GM19467 (cell line): Measurements from ENCODE around the gene PLA2G5.

Source experiments
- ATAC-seq: cut with Tn5 transposase; IDR thresholded peaks from one replicate; pipeline ENCODE4 v1.9.1; 2021; ENCODE audit warnings: mild to moderate bottlenecking, moderate library complexity; ENCODE audit not compliant: unreplicated experiment

Gene PLA2G5

GRCh38 chr1:20089328-20090077, 19.5 kb downstream of the PLA2G5 start:
- no peak for ATAC-seq

- no peak for ATAC-seq
These were observed 20.1 kb downstream of the PLA2G5 start for GRCh38 chr1:20090119-20090518.

- no peak for ATAC-seq
These were observed 20.6 kb downstream of the PLA2G5 start for GRCh38 chr1:20090641-20091040.

- ATAC-seq = no peak
These were observed 23.3 kb downstream of the PLA2G5 start for GRCh38 chr1:20093303-20093702.

- ATAC-seq = no peak
These were observed 24.0 kb downstream of the PLA2G5 start for GRCh38 chr1:20093940-20094391.

- ATAC-seq = no peak
These were observed 25.8 kb downstream of the PLA2G5 start for GRCh38 chr1:20095564-20096434.

- ATAC-seq = no peak
These were observed 26.9 kb downstream of the PLA2G5 start for GRCh38 chr1:20096840-20097447.

GRCh38 chr1:20099533-20099932, 29.5 kb downstream of the PLA2G5 start:
- ATAC-seq = no peak

- ATAC-seq = no peak
These were observed 30.8 kb downstream of the PLA2G5 start for GRCh38 chr1:20100632-20101355.

GRCh38 chr1:20102875-20103274, 32.9 kb downstream of the PLA2G5 start:
- no peak for ATAC-seq

- ATAC-seq = no peak
These were observed 35.9 kb downstream of the PLA2G5 start for GRCh38 chr1:20105856-20106255.

- ATAC-seq = no peak
These were observed 37.4 kb downstream of the PLA2G5 start for GRCh38 chr1:20107351-20107750.

- ATAC-seq = no peak
These were observed 37.8 kb downstream of the PLA2G5 start for GRCh38 chr1:20107796-20108195.

GRCh38 chr1:20108366-20109123, 38.6 kb downstream of the PLA2G5 start:
- ATAC-seq = no peak

GRCh38 chr1:20109223-20109856, 39.3 kb downstream of the PLA2G5 start:
- ATAC-seq = no peak

GRCh38 chr1:20110679-20111078, 40.7 kb downstream of the PLA2G5 start:
- ATAC-seq = no peak

GRCh38 chr1:20111452-20111851, 41.5 kb downstream of the PLA2G5 start:
- ATAC-seq = no peak

- no peak for ATAC-seq
These were observed 42.4 kb downstream of the PLA2G5 start for GRCh38 chr1:20112279-20113000.

GRCh38 chr1:20114021-20114648, 44.1 kb downstream of the PLA2G5 start:
- no peak for ATAC-seq
